ENCODE results near the gene S100A2.

S100A2 gene

GRCh38 chr1:153608089-153608682 is 42.5 kb upstream of the S100A2 start:
- H3K79me2 ChIP-seq (ENCODE audit: control insufficient read depth, low read length) = no peaks in the 10 kb centered on the region
- H3F3A ChIP-seq (ENCODE audit: control insufficient read depth, insufficient read depth) = no peaks in the 10 kb centered on the region
- no peaks in the 10 kb centered on the region for H3K9me3 ChIP-seq (ENCODE audit: control insufficient read depth, insufficient read depth, low read length)
- H3K4me1 ChIP-seq (ENCODE audit: control insufficient read depth, low read length) = peaks cover 5% of the 10 kb centered on the region; the same call in 1 of the 2 replicates
- H3K27ac ChIP-seq (ENCODE audit: low read depth, low read length) = no peak overlapping the region
- H3K27me3 ChIP-seq (ENCODE audit: control insufficient read depth, low read length) = no peaks in the 10 kb centered on the region
- no peaks in the 10 kb centered on the region for H3K9me2 ChIP-seq (replicated peaks; ENCODE audit: control insufficient read depth, low read length)
- no peak overlapping the region for H3K4me3 ChIP-seq (ENCODE audit: low read length)
- no peaks in the 10 kb centered on the region for H4K20me1 ChIP-seq (ENCODE audit: control insufficient read depth, insufficient read depth, low read depth, low read length)
- H3K4me2 ChIP-seq (ENCODE audit: low read length) = no peak overlapping the region
- no peaks in the 10 kb centered on the region for H3K36me3 ChIP-seq (ENCODE audit: control insufficient read depth, low read length)
- TF ChIP-seq CTCF (IDR thresholded peaks at IDR 0.05; ENCODE audit: low read depth, low read length, poor library complexity, severe bottlenecking) = no peak
- no peak for TF ChIP-seq EZH2phosphoT487 (IDR thresholded peaks at IDR 0.05; ENCODE audit: borderline replicate concordance, low read length)

GRCh38 chr1:153607381-153607780 is 41.7 kb upstream of the S100A2 start:
- no peak overlapping the region for H3K27ac ChIP-seq (ENCODE audit: low read depth, low read length)
- H3K4me1 ChIP-seq (ENCODE audit: control insufficient read depth, low read length) = peaks cover 5% of the 10 kb centered on the region; the same call in 1 of the 2 replicates
- H3K36me3 ChIP-seq (ENCODE audit: control insufficient read depth, low read length) = no peaks in the 10 kb centered on the region
- no peaks in the 10 kb centered on the region for H3K79me2 ChIP-seq (ENCODE audit: control insufficient read depth, low read length)
- no peaks in the 10 kb centered on the region for H4K20me1 ChIP-seq (ENCODE audit: control insufficient read depth, insufficient read depth, low read depth, low read length)
- H3F3A ChIP-seq (ENCODE audit: control insufficient read depth, insufficient read depth) = no peaks in the 10 kb centered on the region
- H3K9me2 ChIP-seq (replicated peaks; ENCODE audit: control insufficient read depth, low read length) = no peaks in the 10 kb centered on the region
- no peaks in the 10 kb centered on the region for H3K27me3 ChIP-seq (ENCODE audit: control insufficient read depth, low read length)
- no peak overlapping the region for H3K4me2 ChIP-seq (ENCODE audit: low read length)
- no peaks in the 10 kb centered on the region for H3K9me3 ChIP-seq (ENCODE audit: control insufficient read depth, insufficient read depth, low read length)
- no peak for TF ChIP-seq CTCF (IDR thresholded peaks at IDR 0.05; ENCODE audit: low read depth, low read length, poor library complexity, severe bottlenecking)
- no peak for TF ChIP-seq EZH2phosphoT487 (IDR thresholded peaks at IDR 0.05; ENCODE audit: borderline replicate concordance, low read length)
- no peak overlapping the region for H3K4me3 ChIP-seq (ENCODE audit: low read length)

GRCh38 chr1:153606194-153606593 is 40.5 kb upstream of the S100A2 start:
- Histone ChIP-seq H3K4me3 (ENCODE audit: low read length) (no peak overlapping the region), H3K9me3 (ENCODE audit: control insufficient read depth, insufficient read depth, low read length) (no peaks in the 10 kb centered on the region), H3K4me1 (ENCODE audit: control insufficient read depth, low read length) (peaks cover 5% of the 10 kb centered on the region; the same call in 1 of the 2 replicates), H3K36me3 (ENCODE audit: control insufficient read depth, low read length) (no peaks in the 10 kb centered on the region), H3K27me3 (ENCODE audit: control insufficient read depth, low read length) (no peaks in the 10 kb centered on the region), H3K27ac (ENCODE audit: low read depth, low read length) (no peak overlapping the region), H4K20me1 (ENCODE audit: control insufficient read depth, insufficient read depth, low read depth, low read length) (no peaks in the 10 kb centered on the region), H3F3A (ENCODE audit: control insufficient read depth, insufficient read depth) (no peaks in the 10 kb centered on the region), H3K9me2 (replicated peaks; ENCODE audit: control insufficient read depth, low read length) (no peaks in the 10 kb centered on the region), H3K79me2 (ENCODE audit: control insufficient read depth, low read length) (no peaks in the 10 kb centered on the region), H3K4me2 (ENCODE audit: low read length) (no peak overlapping the region)
- TF ChIP-seq EZH2phosphoT487 (IDR thresholded peaks at IDR 0.05; ENCODE audit: borderline replicate concordance, low read length) (no peak), CTCF (IDR thresholded peaks at IDR 0.05; ENCODE audit: low read depth, low read length, poor library complexity, severe bottlenecking) (no peak)

All from DOHH2 (cell line).